Suprapubic skin (tissue), 3 donors: ENCODE measurements around the gene CSGALNACT2.

ENCODE experiments used
- EP300 ChIP-seq: sonication (generic); formaldehyde crosslinking; IDR thresholded peaks from one replicate; pipeline ENCODE4 v1.6.1; 2017; ENCODE audit warnings: antibody characterized with exemption
- TF ChIP-seq, protein P1 (sequence below), 2 donors: fragments of 200-600 bp in 1 of 2; fragments of 450-650 bp in 1 of 2; sonication (generic) in 1 of 2; IDR thresholded peaks; one replicate each; pipeline ENCODE4 v1.5.1; 2016 to 2019; ENCODE audit warnings: antibody characterized with exemption in 2 of 2, mild to moderate bottlenecking in 1 of 2, moderate library complexity in 1 of 2

DNA sequence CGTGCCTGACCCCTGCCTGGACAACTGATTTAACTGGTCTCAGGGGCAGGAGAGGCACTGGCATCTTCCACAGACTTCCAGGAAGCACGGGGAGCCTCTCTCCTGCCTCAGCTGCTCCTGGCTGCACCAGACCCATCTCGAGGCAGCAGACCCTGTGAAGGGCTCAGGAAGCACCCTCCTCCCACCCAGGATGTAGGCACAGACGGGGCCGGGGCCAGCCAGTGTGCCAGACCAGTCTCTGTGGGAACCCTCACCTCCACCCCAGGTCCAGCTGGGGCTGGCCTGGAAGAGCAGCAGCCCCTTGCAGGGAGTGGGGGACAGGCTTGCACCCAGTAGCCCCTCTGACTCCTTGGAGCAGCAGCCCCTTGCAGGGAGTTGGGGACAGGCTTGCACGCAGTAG lies 72.3 kb downstream of the CSGALNACT2 start:
- no peak for TF ChIP-seq EP300
- TF ChIP-seq, protein P1, sequence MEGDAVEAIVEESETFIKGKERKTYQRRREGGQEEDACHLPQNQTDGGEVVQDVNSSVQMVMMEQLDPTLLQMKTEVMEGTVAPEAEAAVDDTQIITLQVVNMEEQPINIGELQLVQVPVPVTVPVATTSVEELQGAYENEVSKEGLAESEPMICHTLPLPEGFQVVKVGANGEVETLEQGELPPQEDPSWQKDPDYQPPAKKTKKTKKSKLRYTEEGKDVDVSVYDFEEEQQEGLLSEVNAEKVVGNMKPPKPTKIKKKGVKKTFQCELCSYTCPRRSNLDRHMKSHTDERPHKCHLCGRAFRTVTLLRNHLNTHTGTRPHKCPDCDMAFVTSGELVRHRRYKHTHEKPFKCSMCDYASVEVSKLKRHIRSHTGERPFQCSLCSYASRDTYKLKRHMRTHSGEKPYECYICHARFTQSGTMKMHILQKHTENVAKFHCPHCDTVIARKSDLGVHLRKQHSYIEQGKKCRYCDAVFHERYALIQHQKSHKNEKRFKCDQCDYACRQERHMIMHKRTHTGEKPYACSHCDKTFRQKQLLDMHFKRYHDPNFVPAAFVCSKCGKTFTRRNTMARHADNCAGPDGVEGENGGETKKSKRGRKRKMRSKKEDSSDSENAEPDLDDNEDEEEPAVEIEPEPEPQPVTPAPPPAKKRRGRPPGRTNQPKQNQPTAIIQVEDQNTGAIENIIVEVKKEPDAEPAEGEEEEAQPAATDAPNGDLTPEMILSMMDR (IDR thresholded peaks at IDR 0.05), result no peak
